ENCODE results near the gene RSL1D1. TPM values are rescaled to one million over a fixed set of nuclear protein-coding genes. Genes with fewer than 3 reads are reported as not detected.

RSL1D1 gene
- polyA plus RNA-seq, 3 donors: 46.1 to 182 (median 124) TPM

GRCh38 chr16:11869353-11870228, 18.2 kb upstream of the RSL1D1 start:
- Histone ChIP-seq H3K79me2 (ENCODE audit: insufficient read depth, low read length) (peaks cover 28% of the 10 kb centered on the region), H3K27ac (ENCODE audit: low read depth in 1 of 2, low read length in 2 of 2) (no peak overlapping the region), H3K27me3 (ENCODE audit: control insufficient read depth in 2 of 2, insufficient read depth in 2 of 2, low read length in 2 of 2) (no peaks in the 10 kb centered on the region), H3K9ac (ENCODE audit: insufficient read depth, low read length, poor library complexity, severe bottlenecking) (no peak overlapping the region), H3K4me3 (replicated peaks in 1 of 3; ENCODE audit: low read depth in 2 of 3, low read length in 3 of 3) (no peak overlapping the region), H3K4me1 (ENCODE audit: control insufficient read depth in 1 of 2, insufficient read depth in 2 of 2, low read length in 2 of 2) (no peaks in the 10 kb centered on the region), H2AFZ (ENCODE audit: insufficient read depth, low read depth, low read length, poor library complexity, severe bottlenecking) (no peak overlapping the region), H3K4me2 (replicated peaks; ENCODE audit: extremely low read depth, low read length, poor library complexity, severe bottlenecking) (no peak overlapping the region), H3K36me3 (replicated peaks in 1 of 2; ENCODE audit: control insufficient read depth in 1 of 2, insufficient read depth in 2 of 2, low read length in 2 of 2) (peaks cover 30 to 69% of the 10 kb centered on the region in 2 donors), H3K9me3 (replicated peaks in 1 of 2; ENCODE audit: control insufficient read depth in 1 of 2, insufficient read depth in 1 of 2, low read length in 2 of 2) (no peaks in the 10 kb centered on the region), H4K20me1 (ENCODE audit: insufficient read depth, low read length) (peaks cover 29% of the 10 kb centered on the region)
- Mint-ChIP-seq H3K36me3 (peaks cover 20 to 43% of the 10 kb centered on the region in 2 donors), H3K4me1 (no peaks in the 10 kb centered on the region), H3K9me3 (no peaks in the 10 kb centered on the region), H3K27me3 (ENCODE audit: low read depth in 3 of 3) (peaks cover 0 to 2% (median 0%) of the 10 kb centered on the region in 3 donors), H3K27ac (no peak overlapping the region), H3K4me3 (no peak overlapping the region)
- no peak for TF ChIP-seq CTCF (IDR thresholded peaks at IDR 0.05)
- no peak for DNase-seq
- WGBS (ENCODE audit: insufficient coverage): 100% methylated on average over 5 of the region's 8 CpGs
- intact Hi-C loops (cut with micrococcal nuclease): no loop called here

GRCh38 chr16:11868412-11868980, 17.2 kb upstream of the RSL1D1 start:
- no peak overlapping the region for H3K27ac ChIP-seq (ENCODE audit: low read depth in 1 of 2, low read length in 2 of 2)
- H3K27me3 Mint-ChIP-seq (ENCODE audit: low read depth in 3 of 3): peaks cover 0 to 2% (median 0%) of the 10 kb centered on the region in 3 donors

More at GRCh38 chr16:11868412-11868980, 17.2 kb upstream of the RSL1D1 start:
- H3K36me3 Mint-ChIP-seq: peaks cover 16 to 40% of the 10 kb centered on the region in 2 donors
- H3K9me3 ChIP-seq (replicated peaks in 1 of 2; ENCODE audit: control insufficient read depth in 1 of 2, insufficient read depth in 1 of 2, low read length in 2 of 2): no peaks in the 10 kb centered on the region
- H3K4me3 Mint-ChIP-seq: no peak overlapping the region
- no peak overlapping the region for H3K27ac Mint-ChIP-seq
- H3K36me3 ChIP-seq (replicated peaks in 1 of 2; ENCODE audit: control insufficient read depth in 1 of 2, insufficient read depth in 2 of 2, low read length in 2 of 2): peaks cover 24 to 58% of the 10 kb centered on the region in 2 donors
- DNase-seq: no peak
- TF ChIP-seq CTCF (IDR thresholded peaks at IDR 0.05): no peak
- H3K4me2 ChIP-seq (replicated peaks; ENCODE audit: extremely low read depth, low read length, poor library complexity, severe bottlenecking): no peak overlapping the region
- H3K9me3 Mint-ChIP-seq: no peaks in the 10 kb centered on the region
- H3K27me3 ChIP-seq (ENCODE audit: control insufficient read depth in 2 of 2, insufficient read depth in 2 of 2, low read length in 2 of 2): no peaks in the 10 kb centered on the region
- intact Hi-C loops (cut with micrococcal nuclease): no loop called here
- peaks cover 28% of the 10 kb centered on the region for H3K79me2 ChIP-seq (ENCODE audit: insufficient read depth, low read length)
- no peaks in the 10 kb centered on the region for H3K4me1 Mint-ChIP-seq
- no peak overlapping the region for H3K9ac ChIP-seq (ENCODE audit: insufficient read depth, low read length, poor library complexity, severe bottlenecking)
- H3K4me3 ChIP-seq (replicated peaks in 1 of 3; ENCODE audit: low read depth in 2 of 3, low read length in 3 of 3): no peak overlapping the region
- 60% methylated on average over 1 of the region's 2 CpGs for WGBS (ENCODE audit: insufficient coverage)
- peaks cover 32% of the 10 kb centered on the region for H4K20me1 ChIP-seq (ENCODE audit: insufficient read depth, low read length)
- H3K4me1 ChIP-seq (ENCODE audit: control insufficient read depth in 1 of 2, insufficient read depth in 2 of 2, low read length in 2 of 2): no peaks in the 10 kb centered on the region
- H2AFZ ChIP-seq (ENCODE audit: insufficient read depth, low read depth, low read length, poor library complexity, severe bottlenecking): no peak overlapping the region

Data from CD14-positive monocyte (primary cell).